ENCODE data around the gene RARB.
A peak's percentile ranks its signal among the peaks of the same experiment; 100 is the strongest.

RARB gene

DNA sequence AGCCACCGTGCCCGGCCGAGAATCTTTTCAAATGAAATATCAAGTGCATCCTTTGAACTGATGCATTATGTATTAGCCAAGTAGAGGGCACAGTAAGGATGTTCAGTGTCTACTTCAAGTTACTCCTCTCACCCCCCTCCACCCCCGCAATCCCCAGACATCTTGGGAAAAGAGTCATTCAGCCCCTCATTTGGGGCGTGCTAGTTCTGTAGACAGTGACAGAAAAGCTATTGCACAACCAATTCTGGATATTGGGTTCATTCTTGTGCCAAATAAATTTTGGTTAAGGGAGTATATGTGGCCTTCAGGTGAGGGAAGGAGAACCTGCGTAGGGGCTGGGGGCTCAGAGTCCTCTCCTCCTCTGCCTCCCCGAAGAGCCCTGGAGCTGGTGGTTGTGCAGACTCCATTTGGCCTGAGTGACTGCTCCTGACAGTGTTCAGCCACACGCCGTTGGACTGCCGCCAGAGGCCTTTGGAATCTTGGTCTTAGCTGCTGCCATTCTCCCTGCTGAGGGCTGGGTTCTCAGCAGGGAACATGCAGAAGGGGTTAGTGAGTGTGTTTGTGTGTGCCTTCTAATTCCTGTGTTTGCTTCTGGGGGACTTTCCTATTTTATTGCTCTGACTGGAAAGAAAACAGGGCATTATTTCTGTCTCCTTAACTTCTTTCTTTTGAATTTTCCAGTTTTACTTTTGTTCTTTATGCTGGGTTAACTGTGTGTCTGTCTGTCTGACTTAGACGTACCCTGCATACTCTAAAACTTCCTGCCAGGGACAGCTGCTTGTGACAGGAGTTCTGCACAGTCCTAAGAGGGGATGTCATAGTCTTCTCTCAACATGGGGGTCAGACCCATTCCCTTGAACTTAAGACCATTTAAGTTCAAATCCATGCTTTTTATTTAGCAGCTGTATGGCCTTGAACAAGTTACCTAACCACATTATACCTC is 21.0 kb downstream of the RARB start:
- peak; percentile 35 for DNase-seq

DNA sequence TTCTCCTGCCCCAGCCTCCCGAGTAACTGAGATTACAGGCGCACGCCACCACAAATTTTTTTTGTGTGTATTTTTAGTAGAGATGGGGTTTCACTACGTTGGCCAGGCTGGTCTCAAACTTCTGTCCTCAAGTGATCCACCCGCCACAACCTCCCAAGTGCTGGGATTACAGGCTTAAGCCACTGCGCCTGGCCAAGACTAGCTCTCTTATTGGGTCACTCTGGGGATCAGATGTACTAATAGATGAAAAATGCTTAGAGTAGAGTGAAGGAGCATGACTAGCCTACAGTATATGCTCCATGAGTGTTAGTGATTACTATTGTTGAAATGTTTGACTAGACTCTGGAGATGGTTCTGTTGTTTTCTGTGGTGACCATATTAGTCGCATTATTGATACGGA is 21.8 kb downstream of the RARB start:
- DNase-seq, result no peak

DNA sequence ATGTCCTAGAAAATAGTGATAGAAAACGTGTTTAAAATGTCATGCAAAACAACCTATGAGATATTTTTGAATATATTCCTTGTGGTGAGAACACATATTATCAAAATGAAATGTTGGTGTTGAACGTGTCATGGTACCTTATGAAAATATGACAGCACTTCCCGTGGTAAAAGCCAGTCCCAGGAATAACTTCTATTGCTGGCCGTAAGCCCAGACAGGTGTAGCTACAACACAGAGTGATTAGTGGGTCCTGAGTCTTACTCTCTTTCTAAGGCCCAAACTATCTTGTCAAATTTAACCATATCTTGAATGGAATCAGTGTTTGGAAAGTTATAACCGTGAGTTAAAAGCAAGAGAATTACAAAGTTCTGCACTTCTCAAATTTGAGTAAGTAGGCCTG is 24.1 kb downstream of the RARB start:
- DNase-seq, result peak; percentile 69

DNA sequence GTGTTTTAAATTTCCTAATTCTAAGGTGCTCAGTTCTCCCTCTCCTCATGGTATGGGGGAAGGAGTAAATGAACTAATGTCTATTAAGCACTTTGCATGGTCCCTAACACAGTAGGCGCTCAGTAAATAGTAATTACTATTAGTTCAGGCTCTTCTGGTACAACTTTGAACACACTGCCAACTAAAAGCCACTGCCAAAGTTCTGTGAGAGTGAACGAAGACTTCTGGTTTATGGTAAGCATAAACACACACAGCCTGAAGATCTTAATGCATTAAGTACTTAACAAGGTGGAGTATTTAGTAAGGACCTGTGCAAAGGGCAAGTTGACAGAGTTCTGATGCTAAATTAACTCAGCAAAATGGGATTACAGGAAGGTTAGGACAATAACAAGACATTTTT is 24.7 kb downstream of the RARB start:
- DNase-seq, result no peak

DNA sequence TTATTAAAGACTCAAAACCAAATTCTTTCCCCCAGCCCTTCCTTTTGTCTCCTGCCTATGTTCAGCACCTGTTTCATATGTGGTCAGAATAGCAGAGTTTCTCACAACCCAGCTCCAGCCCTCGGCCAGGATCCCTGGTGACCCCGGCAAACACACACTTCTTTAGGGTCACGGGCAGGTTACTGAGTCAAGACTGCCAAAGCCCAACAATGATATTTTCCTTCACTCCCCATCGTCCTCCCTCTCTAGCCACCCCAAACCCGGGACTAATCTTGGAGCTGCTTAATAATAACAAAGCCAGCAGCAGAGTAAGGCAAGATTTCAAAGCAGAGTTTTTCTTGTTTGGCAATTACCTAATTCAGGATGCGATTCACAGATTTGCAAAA is 25.5 kb downstream of the RARB start:
- peak; percentile 87 for DNase-seq

DNA sequence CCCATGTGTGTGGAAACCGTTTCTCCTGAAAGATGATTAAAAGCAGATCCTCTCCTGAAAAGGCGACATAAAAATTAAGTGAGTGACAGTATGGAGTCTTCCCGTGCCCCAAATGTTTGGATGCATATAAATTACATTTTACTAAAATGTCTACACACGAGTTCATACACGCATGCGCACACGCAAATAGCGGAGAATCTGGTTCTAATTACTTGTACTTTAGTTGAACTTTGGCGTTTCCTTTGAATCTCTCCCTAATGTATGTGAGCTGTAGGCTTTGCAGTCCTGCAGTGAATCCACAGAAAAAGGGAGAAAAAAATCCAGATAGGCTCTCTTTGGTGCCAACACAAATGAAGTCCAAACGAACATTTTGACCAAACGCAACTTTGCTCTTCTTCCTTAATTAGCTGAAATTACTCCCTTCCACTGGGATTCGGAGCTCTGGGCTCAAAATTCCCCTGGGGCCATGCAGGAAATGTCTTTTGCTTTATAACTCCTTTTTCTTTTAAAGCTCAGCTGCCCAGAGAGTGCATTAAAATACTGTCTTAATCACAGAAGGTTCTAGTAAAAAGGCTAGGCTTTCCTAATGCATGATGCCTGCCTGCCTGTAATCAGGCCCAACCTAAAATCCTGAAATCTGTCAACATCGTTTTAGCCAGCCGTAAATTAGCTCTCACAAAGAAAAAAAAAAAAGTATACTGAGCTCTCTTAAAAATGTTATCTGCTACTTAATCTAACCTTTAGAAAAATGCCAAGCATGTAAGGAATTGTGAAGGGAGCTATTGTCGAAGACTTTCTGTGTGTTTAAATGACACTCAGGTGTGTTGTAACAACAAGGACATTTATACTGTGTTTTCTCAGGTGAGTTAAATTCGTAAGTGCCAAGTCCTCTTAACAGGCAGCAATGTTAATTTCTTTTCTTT is 26.2 kb downstream of the RARB start:
- peak; percentile 27 for DNase-seq

DNA sequence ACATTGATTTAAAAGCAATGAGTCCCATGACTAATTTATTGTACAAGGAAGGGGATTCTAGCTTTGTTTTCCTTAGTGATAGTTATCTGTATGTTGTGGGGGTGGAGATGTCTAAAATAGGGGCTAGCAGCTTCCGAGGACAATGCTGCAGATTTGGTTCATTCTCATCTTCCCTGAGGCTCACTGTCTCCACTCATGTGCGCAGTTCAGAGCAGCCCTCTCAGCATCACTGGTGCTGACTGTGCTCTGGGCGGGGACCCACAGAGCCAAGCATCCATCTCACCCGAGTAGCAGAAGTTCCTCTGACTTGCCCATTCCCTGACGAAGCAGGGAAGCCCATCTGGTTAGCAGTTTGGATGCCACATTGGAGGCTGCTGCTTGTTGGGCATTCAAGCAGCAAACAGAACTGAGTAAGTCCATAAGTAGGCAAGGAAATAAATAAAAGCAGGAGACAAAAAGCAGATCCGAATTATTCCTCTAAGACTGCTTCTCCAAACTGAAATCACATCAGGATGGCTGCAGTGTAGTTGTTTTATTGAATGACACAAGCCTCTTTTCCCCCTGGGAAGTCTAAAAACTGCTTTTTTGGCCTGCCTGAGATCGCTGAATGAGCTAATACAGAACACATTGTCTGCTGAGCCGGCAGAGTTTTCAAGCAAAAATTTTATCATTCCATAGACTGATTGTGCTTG is 27.5 kb downstream of the RARB start:
- no peak for DNase-seq

DNA sequence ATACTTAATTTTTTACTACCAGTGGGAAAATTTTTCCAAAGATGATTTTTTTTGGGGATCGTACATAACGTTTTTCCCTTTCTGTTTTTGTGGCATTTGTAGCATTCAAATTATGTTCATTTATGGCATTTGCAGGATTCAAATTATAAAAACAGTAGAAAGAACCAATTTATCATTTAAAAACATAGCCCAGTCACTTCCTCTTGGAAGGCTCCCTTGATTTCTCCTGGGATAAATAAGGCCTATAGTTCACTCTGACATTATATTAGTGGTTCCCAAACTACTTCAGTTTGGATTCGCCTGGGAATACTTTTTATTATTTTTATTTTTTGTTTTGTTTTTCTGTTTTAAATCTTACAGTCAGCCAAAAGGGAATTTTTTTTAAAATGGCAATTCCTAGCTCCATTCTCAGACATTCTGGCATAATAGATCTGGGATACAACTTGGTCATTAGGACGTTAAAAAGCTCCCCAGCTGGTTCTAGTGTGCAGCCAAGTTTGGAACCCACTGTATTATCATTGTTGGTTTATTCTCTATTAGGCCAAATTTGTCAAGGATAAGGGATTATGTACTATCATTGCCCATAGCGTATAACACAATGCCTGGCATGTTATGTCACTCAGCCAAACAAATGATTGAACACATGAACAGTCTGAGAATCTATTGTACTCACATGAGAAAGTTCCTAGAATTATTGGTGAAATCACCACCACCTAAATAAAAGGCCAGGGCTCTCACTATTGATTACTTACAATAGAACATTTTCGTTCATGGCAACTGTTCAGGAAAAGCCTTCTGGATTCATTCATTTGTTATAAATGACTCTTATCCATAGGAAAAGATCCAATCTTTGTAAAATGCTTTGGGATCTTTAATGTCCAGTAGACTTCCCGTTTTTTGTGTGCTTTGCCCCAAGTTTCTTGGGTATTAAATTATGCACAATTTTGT is 28.9 kb downstream of the RARB start:
- no peak for DNase-seq

DNA sequence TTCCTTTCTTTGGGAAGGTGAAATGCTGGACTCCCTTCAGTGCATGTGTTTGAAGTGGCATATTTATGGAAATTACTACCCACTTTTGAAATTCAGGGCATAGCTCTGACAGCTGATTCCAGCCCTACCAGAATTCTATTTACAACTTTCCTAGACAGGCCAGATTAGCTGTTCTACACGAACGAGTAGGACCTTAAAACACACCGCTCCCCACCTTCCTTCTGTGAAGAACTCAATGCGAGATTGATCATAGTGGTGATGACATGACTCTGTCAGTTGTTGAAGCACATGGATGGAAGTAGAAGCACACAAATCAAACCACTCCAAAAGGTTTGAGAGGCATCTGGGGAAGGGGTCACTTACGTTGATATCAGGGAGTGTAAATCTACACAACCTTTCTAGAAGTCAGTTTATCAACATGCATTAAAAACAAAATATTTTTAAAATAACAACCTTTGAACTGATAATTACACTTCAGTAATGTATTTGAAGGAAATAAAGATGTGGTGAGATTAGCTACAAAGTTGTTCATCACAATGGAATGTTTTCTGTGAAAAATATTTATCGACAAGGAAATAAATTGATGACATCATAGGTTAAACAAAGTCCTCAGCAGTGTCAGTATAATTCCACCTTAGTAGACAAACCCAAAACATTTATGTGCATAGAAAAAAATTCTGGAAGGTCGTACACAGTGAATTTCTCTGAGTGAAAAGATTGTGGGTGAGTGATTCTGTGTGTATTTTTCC is 29.8 kb downstream of the RARB start:
- no peak for DNase-seq

DNA sequence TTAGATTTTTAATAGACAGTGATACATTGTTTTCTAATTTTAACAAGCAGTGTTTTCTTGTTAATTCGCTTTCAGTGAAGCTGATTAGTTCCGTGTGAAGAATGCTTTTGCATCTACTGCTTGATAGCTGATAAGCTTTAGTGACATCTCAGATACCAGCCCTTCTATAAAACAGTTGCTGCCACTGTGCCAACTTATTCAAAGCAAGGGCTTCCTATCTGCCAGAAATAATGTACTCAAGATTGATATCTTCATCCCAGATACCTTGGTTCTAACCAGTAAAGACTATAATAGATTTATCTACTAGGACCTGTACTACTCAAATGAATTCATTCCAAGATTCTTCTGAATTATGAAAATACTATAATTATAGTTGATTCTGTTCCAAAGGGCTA is 30.4 kb downstream of the RARB start:
- DNase-seq, result no peak

DNA sequence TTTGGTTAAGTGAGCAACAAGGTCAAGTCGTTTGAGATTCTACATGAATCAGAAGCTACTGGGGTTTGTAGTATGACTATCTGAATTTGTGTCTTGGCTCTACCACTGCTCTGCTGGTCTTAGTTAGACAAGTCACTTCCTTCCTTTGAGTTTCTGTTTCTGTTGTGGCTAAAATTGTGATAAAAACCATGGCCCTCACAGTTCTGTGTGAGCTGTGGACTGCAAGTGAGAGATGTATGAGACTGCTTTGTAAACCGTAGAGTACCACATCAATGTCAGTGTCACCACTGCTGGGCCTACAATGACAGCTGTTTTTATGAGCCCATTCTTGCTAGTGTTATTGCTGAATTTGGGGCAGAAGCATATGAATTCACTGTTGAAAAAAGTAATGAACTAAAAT is 32.7 kb downstream of the RARB start:
- DNase-seq, result peak; percentile 57

DNA sequence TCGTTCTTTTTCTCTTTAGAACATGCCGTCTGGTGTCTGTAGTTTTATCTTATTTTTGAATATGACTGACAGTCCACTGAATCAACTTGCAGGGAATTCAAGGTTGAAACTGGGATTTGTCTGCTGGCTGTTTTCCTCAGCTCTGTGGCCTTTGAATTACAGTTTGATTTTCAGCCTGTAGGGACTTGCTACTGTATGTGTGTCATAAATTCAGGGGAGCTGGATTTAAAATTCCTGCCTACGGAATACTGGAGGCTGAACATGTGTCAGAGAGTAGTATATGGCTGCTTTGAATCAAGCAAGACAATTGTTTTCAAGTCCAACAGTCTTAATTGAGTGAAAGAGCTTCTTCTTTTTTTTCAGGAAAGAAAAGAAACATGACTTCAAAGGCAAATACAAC is 33.9 kb downstream of the RARB start:
- no peak for DNase-seq

DNA sequence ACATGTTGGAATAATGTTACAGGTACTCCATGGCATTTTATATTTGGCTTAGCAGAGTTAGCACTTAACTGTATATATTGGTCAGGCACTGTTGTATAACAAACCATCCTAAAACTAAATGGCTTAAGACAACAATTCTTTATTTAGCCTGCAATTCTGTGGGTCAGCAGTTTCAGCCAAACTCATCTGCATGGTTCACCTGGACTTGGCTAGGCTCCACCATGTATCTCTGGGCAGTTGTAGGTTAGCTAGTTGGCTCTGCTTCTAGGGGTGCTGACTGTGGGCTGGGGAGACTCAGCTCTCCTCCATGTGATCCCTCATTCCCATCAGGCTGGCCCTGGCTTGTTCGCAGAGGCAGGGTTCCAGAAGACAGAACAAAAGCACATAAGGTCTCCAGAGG is 34.4 kb downstream of the RARB start:
- peak; percentile 89 for DNase-seq

DNA sequence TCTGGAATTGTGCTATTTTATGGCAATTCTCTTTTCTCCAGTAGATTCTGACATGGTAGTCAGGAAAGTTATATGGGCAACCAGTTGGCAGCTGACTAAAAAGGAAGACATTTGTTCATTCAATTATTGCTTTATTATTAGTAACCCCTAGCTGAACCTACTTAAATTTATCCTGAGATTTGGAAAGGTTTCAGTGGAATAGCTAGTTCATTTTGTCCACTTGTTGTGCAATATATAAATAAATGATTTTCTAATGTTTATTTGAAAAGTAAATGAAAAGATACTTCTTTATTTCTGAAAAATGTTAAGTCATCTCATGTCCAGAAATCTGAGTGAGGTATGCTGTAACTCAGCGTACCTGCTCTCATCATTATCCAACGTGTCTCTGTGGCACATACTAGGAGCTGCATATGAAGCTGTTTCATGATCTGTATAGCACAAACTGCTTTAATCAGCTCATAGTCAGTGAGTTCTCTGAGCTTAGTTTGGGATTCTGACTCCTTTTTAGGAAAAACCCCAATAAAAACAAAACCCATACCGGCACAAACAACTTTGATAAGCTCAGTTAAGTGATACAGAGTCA is 35.9 kb downstream of the RARB start:
- DNase-seq, result no peak

DNA sequence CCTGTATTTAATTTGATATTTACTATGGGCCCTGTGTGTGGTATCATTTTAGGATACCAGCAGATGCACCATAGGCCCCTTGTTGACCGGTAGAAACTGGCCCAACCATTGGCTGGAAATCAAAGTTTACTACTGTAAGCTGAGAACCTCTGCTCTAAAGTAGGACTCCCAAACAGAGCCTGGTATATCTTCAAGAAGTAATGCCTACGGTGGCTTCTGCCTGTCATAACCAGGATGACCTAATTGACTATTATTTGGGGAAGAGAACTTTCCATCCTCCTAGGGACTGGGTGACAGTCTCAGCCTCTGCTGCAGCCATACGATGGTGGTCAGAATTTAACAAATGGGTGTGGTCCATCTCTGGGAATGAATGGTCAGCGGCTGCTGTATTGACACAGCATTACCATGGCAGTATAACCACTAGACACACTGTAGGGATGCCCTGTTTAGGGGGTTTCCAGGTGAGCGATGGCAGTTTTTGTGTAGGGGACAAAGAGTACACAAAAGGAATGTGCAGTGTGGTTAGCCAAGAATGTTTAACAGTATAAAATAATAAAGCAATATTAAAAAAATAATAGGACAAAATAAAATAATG is 37.3 kb downstream of the RARB start:
- DNase-seq, result no peak

DNA sequence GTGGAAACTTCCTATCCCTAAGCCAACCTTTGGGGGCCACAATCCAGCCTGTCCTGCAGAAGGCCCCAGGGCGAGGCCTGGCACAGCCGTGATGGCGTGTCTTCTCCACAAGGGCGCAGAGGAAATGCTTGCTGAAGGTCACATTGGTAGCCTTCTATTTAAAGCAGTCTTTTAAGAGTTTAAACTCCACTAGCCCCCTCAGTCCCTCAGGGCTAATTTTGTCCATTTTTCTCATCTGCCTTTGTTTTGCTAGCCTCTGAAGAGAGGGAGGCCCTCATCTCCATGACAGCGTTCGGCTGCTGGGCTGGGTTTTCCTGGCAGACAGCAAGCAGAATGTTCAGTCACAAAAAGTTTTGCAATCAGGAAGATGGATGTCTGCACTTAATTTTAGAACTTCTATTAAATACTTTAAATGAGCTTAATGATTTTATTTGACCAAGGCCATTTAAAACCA is 40.8 kb downstream of the RARB start:
- DNase-seq, result no peak

DNA sequence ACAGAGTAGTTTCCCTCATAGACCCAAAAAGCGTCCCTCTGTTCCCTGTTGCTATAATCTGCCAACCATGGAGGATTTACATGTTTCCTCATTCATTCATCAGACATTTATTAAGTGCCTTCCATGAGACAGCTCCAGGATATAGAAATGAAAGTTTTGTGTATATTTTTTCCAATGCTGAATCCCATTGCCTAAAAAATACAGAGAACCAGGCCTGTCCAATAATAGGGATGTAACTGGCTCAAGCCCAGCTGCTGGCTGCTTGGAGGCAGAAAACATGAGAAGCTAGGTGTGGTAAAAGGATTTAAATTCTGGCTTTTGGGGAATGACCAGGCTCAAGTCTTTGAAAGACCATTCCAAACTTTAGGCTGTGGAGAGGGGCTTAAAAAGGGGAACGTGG is 41.5 kb downstream of the RARB start:
- no peak for DNase-seq

DNA sequence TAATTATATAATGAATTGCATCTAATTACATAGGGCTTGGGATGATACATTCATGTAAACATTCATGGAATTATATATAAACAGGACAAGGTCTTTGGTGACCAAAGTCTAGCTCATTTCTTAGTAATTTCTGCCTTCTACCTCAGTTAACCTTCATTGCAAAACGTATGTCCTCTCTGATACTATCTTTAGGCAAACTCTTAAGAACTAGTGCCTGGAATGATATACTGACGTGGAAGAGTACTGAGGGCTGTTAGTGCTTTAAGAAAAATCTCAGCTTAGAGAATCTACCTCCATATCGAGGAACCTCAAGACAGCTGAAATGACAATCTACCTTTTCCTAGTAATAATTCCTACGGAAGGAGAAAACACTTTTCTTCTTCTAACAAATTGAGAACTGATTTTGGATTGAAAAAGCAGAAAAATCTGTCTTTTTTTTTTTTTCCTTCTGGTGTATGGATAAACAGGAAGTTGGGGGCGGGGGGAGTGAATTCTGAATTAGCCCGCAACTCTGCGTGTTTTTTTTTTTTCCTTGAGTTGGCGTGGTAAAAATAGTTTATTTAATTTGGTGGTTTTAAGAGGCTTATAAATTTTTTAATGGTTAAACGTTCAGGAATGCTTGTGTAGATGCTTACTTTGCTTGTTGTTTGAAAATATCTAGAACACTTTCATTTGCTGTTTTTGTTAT is 43.2 kb downstream of the RARB start:
- no peak for DNase-seq

DNA sequence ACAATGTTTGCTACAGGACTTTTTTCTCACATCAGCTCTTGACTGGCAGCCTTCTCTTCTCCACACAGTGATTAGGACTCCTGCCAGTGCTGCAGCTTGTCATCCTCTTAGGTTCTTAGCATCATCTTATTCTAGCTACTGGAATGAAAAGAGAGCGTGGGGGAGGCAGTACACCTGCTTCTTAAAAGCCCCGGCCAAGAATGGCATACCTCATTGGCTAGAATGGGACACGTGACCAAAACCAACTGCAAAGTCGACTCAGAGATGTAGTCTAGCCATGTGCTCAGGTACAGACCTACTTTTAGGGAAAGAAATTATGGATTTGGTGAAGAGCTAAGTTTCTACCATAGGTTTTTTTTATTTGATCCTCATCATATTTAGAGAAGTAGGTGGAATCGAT is 44.1 kb downstream of the RARB start:
- DNase-seq, result peak; percentile 31

DNA sequence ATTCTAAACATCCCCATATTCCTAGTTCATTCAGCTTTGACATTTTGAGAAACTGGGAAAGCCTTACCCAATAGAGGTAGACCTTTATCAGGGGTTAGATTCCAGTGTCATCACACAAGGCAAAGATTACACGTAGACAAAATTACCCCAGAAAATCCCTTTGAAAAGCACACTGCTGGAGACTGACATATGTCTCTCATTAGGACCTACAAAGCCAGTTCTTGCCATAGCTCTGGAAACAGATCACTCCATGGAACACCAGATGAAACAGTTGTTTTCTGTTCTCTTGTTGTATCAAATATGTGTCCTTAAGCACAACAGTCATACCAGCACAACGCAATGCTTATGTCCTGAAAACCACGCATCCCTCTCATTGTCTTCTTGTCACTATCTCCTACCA is 44.7 kb downstream of the RARB start:
- no peak for DNase-seq
